H9 (cell line): ENCODE measurements around the gene CLMP. TPM values are rescaled to one million over a fixed set of nuclear protein-coding genes. Genes with fewer than 3 reads are reported as not detected.

Source experiments
- DNase-seq: peaks from one replicate; pipeline ENCODE4 v3.0.0-alpha.2; 2017
- H2AFZ ChIP-seq: one replicate; pipeline ENCODE4 v1.6.1; 2013; ENCODE audit warnings: mild to moderate bottlenecking, low read length, control low read depth, moderate library complexity
- H2AK5ac ChIP-seq: 2 replicates; pipeline ENCODE4 v1.6.1; 2013; ENCODE audit warnings: low read length, control low read depth, mixed read lengths; ENCODE audit not compliant: insufficient read length
- H2BK120ac ChIP-seq: one replicate; pipeline ENCODE4 v1.6.1; 2013; ENCODE audit warnings: low read depth, mild to moderate bottlenecking, low read length, control low read depth, inconsistent platforms; ENCODE audit not compliant: poor library complexity, severe bottlenecking
- H2BK12ac ChIP-seq: 2 replicates; pipeline ENCODE4 v1.6.1; 2013; ENCODE audit warnings: low read length, control low read depth, mixed read lengths, low read depth; ENCODE audit not compliant: insufficient read length
- H2BK15ac ChIP-seq: 2 replicates; pipeline ENCODE4 v1.6.1; 2013; ENCODE audit warnings: low read depth, low read length, control low read depth
- H2BK20ac ChIP-seq: one replicate; pipeline ENCODE4 v1.6.1; 2013; ENCODE audit warnings: low read depth, mild to moderate bottlenecking, low read length, control low read depth, inconsistent platforms; ENCODE audit not compliant: poor library complexity, severe bottlenecking
- H2BK5ac ChIP-seq: 2 replicates; pipeline ENCODE4 v1.6.1; 2013; ENCODE audit warnings: low read length, control low read depth, mixed read lengths; ENCODE audit not compliant: insufficient read length
- H3K14ac ChIP-seq: 2 replicates; pipeline ENCODE4 v1.6.1; 2013; ENCODE audit warnings: low read length, control low read depth; ENCODE audit not compliant: insufficient read depth
- H3K18ac ChIP-seq: 2 replicates; pipeline ENCODE4 v1.6.1; 2013; ENCODE audit warnings: low read depth, mild to moderate bottlenecking, mixed read lengths, low read length, control low read depth; ENCODE audit not compliant: insufficient read length
- H3K23ac ChIP-seq: 2 replicates; pipeline ENCODE4 v1.6.1; 2013; ENCODE audit warnings: low read length, control low read depth, mixed read lengths, low read depth; ENCODE audit not compliant: insufficient read length
- H3K23me2 ChIP-seq: 2 replicates; pipeline ENCODE4 v1.6.1; 2013; ENCODE audit warnings: low read depth, mild to moderate bottlenecking, mixed read lengths, low read length, control low read depth; ENCODE audit not compliant: insufficient read length, poor library complexity, severe bottlenecking
- H3K27ac ChIP-seq: 2 replicates; pipeline ENCODE4 v1.5.1; 2013; ENCODE audit warnings: low read length, control low read depth, mixed read lengths, low read depth; ENCODE audit not compliant: insufficient read length
- H3K27me3 ChIP-seq: 2 replicates; pipeline ENCODE4 v1.6.1; 2013; ENCODE audit warnings: low read length, control low read depth, inconsistent platforms; ENCODE audit not compliant: insufficient read depth
- H3K4ac ChIP-seq: 2 replicates; pipeline ENCODE4 v1.6.1; 2013; ENCODE audit warnings: low read depth, mild to moderate bottlenecking, control low read depth, inconsistent platforms, low read length, moderate library complexity
- H3K4me1 ChIP-seq: 2 replicates; pipeline ENCODE4 v1.6.1; 2013; ENCODE audit warnings: low read length, control low read depth, inconsistent platforms; ENCODE audit not compliant: insufficient read depth
- H3K4me2 ChIP-seq: 2 replicates; pipeline ENCODE4 v1.6.1; 2013; ENCODE audit warnings: low read length, control low read depth, mixed read lengths; ENCODE audit not compliant: insufficient read length, insufficient read depth
- H3K56ac ChIP-seq: 2 replicates; pipeline ENCODE4 v1.6.1; 2013; ENCODE audit warnings: low read depth, mild to moderate bottlenecking, mixed read lengths, low read length, control low read depth; ENCODE audit not compliant: insufficient read length
- H3K79me1 ChIP-seq: 2 replicates; pipeline ENCODE4 v1.6.1; 2013; ENCODE audit warnings: low read depth, mild to moderate bottlenecking, moderate library complexity, low read length, control low read depth, inconsistent platforms; ENCODE audit not compliant: insufficient read depth, poor library complexity, severe bottlenecking
- H3K79me2 ChIP-seq: 2 replicates; pipeline ENCODE4 v1.6.1; 2013; ENCODE audit warnings: low read length, control low read depth, inconsistent platforms; ENCODE audit not compliant: insufficient read depth
- H3K9ac ChIP-seq: 2 replicates; pipeline ENCODE4 v1.6.1; 2013; ENCODE audit warnings: low read length, control low read depth, mixed read lengths; ENCODE audit not compliant: insufficient read length; ENCODE audit errors: extremely low read depth
- H3K9me3 ChIP-seq: one replicate; pipeline ENCODE4 v1.6.1; 2013; ENCODE audit warnings: low read depth, low read length, inconsistent platforms; ENCODE audit not compliant: control insufficient read depth
- H3T11ph ChIP-seq: one replicate; pipeline ENCODE4 v1.6.1; 2013; ENCODE audit warnings: mild to moderate bottlenecking, low read length, control low read depth, inconsistent platforms
- H4K20me1 ChIP-seq: one replicate; pipeline ENCODE4 v1.6.1; 2013; ENCODE audit not compliant: control insufficient read depth, insufficient read length, insufficient read depth
- H4K5ac ChIP-seq: 2 replicates; pipeline ENCODE4 v1.6.1; 2013; ENCODE audit warnings: low read depth, mild to moderate bottlenecking, mixed read lengths, low read length, control low read depth; ENCODE audit not compliant: insufficient read length
- H4K8ac ChIP-seq: replicated peaks from 2 replicates; pipeline ENCODE4 v1.6.1; 2013; ENCODE audit warnings: low read length, control low read depth, mixed read lengths, low read depth; ENCODE audit not compliant: insufficient read length
- H4K91ac ChIP-seq: 2 replicates; pipeline ENCODE4 v1.6.1; 2013; ENCODE audit warnings: low read depth, mild to moderate bottlenecking, moderate library complexity, mixed read lengths, low read length, control low read depth; ENCODE audit not compliant: insufficient read length
- H3K27ac Mint-ChIP-seq, 3 experiments: 2 replicates in 2 of 3; 3 replicates in 1 of 3; pipeline ENCODE4 v1.8.0; 2020 to 2021; ENCODE audit warnings: mixed read lengths in 3 of 3, mild to moderate bottlenecking in 1 of 3, moderate library complexity in 1 of 3
- H3K27me3 Mint-ChIP-seq: 2 replicates; pipeline ENCODE4 v1.8.0; 2021; ENCODE audit warnings: low read depth, mild to moderate bottlenecking, moderate library complexity, mixed read lengths
- H3K36me3 Mint-ChIP-seq, 3 experiments: 2 replicates in 2 of 3; 3 replicates in 1 of 3; pipeline ENCODE4 v1.8.0; 2020 to 2021; ENCODE audit warnings: low read depth in 3 of 3, mixed read lengths in 3 of 3; ENCODE audit not compliant: insufficient read depth in 1 of 3
- H3K4me1 Mint-ChIP-seq, 2 experiments: 2 replicates each; pipeline ENCODE4 v1.8.0; 2020; ENCODE audit warnings: mixed read lengths in 2 of 2
- H3K4me3 Mint-ChIP-seq, 2 experiments: 2 replicates in 1 of 2; 3 replicates in 1 of 2; pipeline ENCODE4 v1.8.0; 2020 to 2021; ENCODE audit warnings: mild to moderate bottlenecking in 2 of 2, mixed read lengths in 2 of 2, moderate library complexity in 1 of 2
- H3K9me3 Mint-ChIP-seq, 2 experiments: 2 replicates in 1 of 2; 3 replicates in 1 of 2; pipeline ENCODE4 v1.8.0; 2020; ENCODE audit warnings: mild to moderate bottlenecking in 2 of 2, mixed read lengths in 2 of 2, moderate library complexity in 1 of 2
- CTCF ChIP-seq: fragments of 200-600 bp; sonication (generic); conservative IDR thresholded peaks from 3 replicates; pipeline ENCODE4 v1.8.0; 2021; ENCODE audit warnings: antibody characterized with exemption, mild to moderate bottlenecking
- WGBS: extraction: QIAGEN DNeasy Blood & Tissue Kit; methylation state at CpG from one replicate; pipeline ENCODE4 v1.1.7; 2013; ENCODE audit warnings: missing lambda C conversion rate, low lambda C conversion rate, mixed read lengths; ENCODE audit not compliant: insufficient read length; ENCODE audit errors: extremely low coverage; 5-methylcytosine and 5-hydroxymethylcytosine counted together
- total RNA-seq: library from RNA; stranded (reverse); gene quantifications from 2 replicates; pipeline ENCODE4 v1.2.1, GENCODE V29; 2021

The CLMP gene
- total RNA-seq, 1 experiment from 2014 or later: 13.8 TPM

GRCh38 chr11:123151366-123151765, 43.7 kb downstream of the CLMP start:
- Histone ChIP-seq H2BK120ac (no peak overlapping the region), H3T11ph (no peak overlapping the region), H3K4me2 (no peak overlapping the region), H2BK5ac (no peak overlapping the region), H2AFZ (no peak overlapping the region), H2BK15ac (no peak overlapping the region), H4K5ac (no peak overlapping the region), H3K79me2 (no peaks in the 10 kb centered on the region), H3K23ac (no peak overlapping the region), H3K14ac (no peak overlapping the region), H2BK12ac (no peak overlapping the region), H3K4ac (no peak overlapping the region), H3K56ac (no peak overlapping the region), H4K91ac (no peak overlapping the region), H3K9ac (no peak overlapping the region), H3K27ac (no peak overlapping the region), H2BK20ac (no peak overlapping the region), H3K27me3 (no peaks in the 10 kb centered on the region), H4K8ac (no peak overlapping the region), H3K23me2 (no peaks in the 10 kb centered on the region), H2AK5ac (no peak overlapping the region), H3K4me1 (no peaks in the 10 kb centered on the region), H3K18ac (no peak overlapping the region), H3K9me3 (no peaks in the 10 kb centered on the region), H3K79me1 (no peaks in the 10 kb centered on the region), H4K20me1 (no peaks in the 10 kb centered on the region)
- Mint-ChIP-seq H3K27me3 (peaks cover 1% of the 10 kb centered on the region; the same call in 1 of the 2 replicates), H3K27ac (no peak overlapping the region), H3K4me3 (no peak overlapping the region), H3K9me3 (no peaks in the 10 kb centered on the region), H3K36me3 (no peaks in the 10 kb centered on the region; a peak in 4 of 7 replicates), H3K4me1 (peaks cover 3 to 7% of the 10 kb centered on the region in 2 experiments; a peak in 3 of 4 replicates)
- no peak for DNase-seq
- no peak for TF ChIP-seq CTCF
- WGBS: no CpG with 5 or more reads among the region's 3 CpGs
